SK-N-SH (cell line): ENCODE measurements around the gene PALLD. TPM values are rescaled to one million over a fixed set of nuclear protein-coding genes. Genes with fewer than 3 reads are reported as not detected.
A peak's percentile ranks its signal among the peaks of the same experiment; 100 is the strongest.

Source experiments
- CTCF ChIA-PET: fragments of 300-600, 350-600 bp; formaldehyde crosslinking; extraction: SDS; loops from one replicate; lab custom pipeline; 2021; lab: Yijun Ruan, JAX
- POLR2A ChIA-PET: fragments of 350-600 bp; sonication (Branson Sonifier 250); formaldehyde crosslinking; extraction: SDS; loops from one replicate; lab custom pipeline; 2020; ENCODE audit warnings: antibody characterized with exemption, inconsistent platforms; lab: Yijun Ruan, JAX
- DNase-seq: peaks from one replicate; pipeline ENCODE4 v3.0.0; 2012
- H2AFZ ChIP-seq: fragments of 200-600 bp; sonication (generic); 2 replicates; pipeline ENCODE4 v1.8.1; 2016; ENCODE audit warnings: antibody characterized with exemption, mild to moderate bottlenecking, low read depth
- H3F3A ChIP-seq: fragments of 200-600 bp; sonication (generic); replicated peaks from 2 replicates; pipeline ENCODE3; 2016; ENCODE audit warnings: antibody characterized with exemption, mild to moderate bottlenecking; ENCODE audit not compliant: insufficient read depth
- H3K27ac ChIP-seq, 2 experiments: fragments of 200-500 bp in 1 of 2; fragments of 200-600 bp in 1 of 2; sonication (Bioruptor generic) in 1 of 2; sonication (generic), shearing (Covaris generic) in 1 of 2; 2 replicates each; pipeline versions ENCODE4 v1.5.1 to v1.6.1; 2014 to 2016; ENCODE audit warnings: low read depth in 2 of 2, inconsistent platforms in 1 of 2, low read length in 1 of 2, mild to moderate bottlenecking in 1 of 2, mixed read lengths in 1 of 2
- H3K27me3 ChIP-seq: fragments of 200-600 bp; sonication (generic), shearing (Covaris generic); 2 replicates; pipeline ENCODE4 v1.6.1; 2016; ENCODE audit warnings: mixed run types; ENCODE audit not compliant: insufficient read depth
- H3K36me3 ChIP-seq, 2 experiments: fragments of 200-500 bp in 1 of 2; fragments of 200-600 bp in 1 of 2; sonication (Bioruptor generic) in 1 of 2; sonication (generic) in 1 of 2; replicated peaks in 1 of 2; 2 replicates each; pipeline versions ENCODE3 to v1.5.1; 2014 to 2016; ENCODE audit warnings: low read length in 1 of 2, mild to moderate bottlenecking in 1 of 2; ENCODE audit not compliant: insufficient read depth in 2 of 2, control insufficient read depth in 1 of 2
- H3K4me1 ChIP-seq, 2 experiments: fragments of 200-500 bp in 1 of 2; fragments of 200-600 bp in 1 of 2; sonication (Bioruptor generic) in 1 of 2; sonication (generic), shearing (Covaris generic) in 1 of 2; 2 replicates each; pipeline versions ENCODE4 v1.5.1 to v1.6.1; 2014 to 2016; ENCODE audit warnings: low read depth in 1 of 2, low read length in 1 of 2, mixed run types in 1 of 2; ENCODE audit not compliant: insufficient read depth in 2 of 2, control insufficient read depth in 1 of 2
- H3K4me2 ChIP-seq: fragments of 200-600 bp; sonication (generic), shearing (Covaris generic); 2 replicates; pipeline ENCODE4 v1.6.1; 2017; ENCODE audit warnings: mixed run types
- H3K4me3 ChIP-seq, 2 experiments: fragments of 200-500 bp in 1 of 2; fragments of 200-600 bp in 1 of 2; sonication (Bioruptor generic) in 1 of 2; sonication (generic), shearing (Covaris generic) in 1 of 2; 2 replicates each; pipeline versions ENCODE4 v1.5.1 to v1.8.1; 2014 to 2016; ENCODE audit warnings: low read depth in 2 of 2, inconsistent platforms in 1 of 2, low read length in 1 of 2, mild to moderate bottlenecking in 1 of 2, mixed read lengths in 1 of 2, moderate library complexity in 1 of 2
- H3K79me2 ChIP-seq: fragments of 200-600 bp; sonication (generic); 2 replicates; pipeline ENCODE4 v1.8.1; 2017; ENCODE audit warnings: mild to moderate bottlenecking; ENCODE audit not compliant: insufficient read depth
- H3K9ac ChIP-seq: fragments of 200-600 bp; sonication (generic); 2 replicates; pipeline ENCODE4 v1.6.1; 2017; ENCODE audit warnings: mixed run types
- H3K9me2 ChIP-seq: fragments of 200-600 bp; sonication (generic); 2 replicates; pipeline ENCODE4 v1.6.1; 2017; ENCODE audit warnings: mixed run types
- H3K9me3 ChIP-seq: fragments of 200-600 bp; sonication (generic); 2 replicates; pipeline ENCODE4 v1.6.1; 2017; ENCODE audit warnings: mixed run types, mild to moderate bottlenecking, moderate library complexity
- H4K20me1 ChIP-seq: fragments of 200-600 bp; sonication (generic); 2 replicates; pipeline ENCODE4 v1.6.1; 2017; ENCODE audit warnings: mild to moderate bottlenecking, mixed run types; ENCODE audit not compliant: insufficient read depth
- CTCF ChIP-seq: fragments of 200-600 bp; sonication (generic); IDR thresholded peaks from 2 replicates; pipeline ENCODE4 v1.6.1; 2017; ENCODE audit warnings: antibody characterized with exemption, mild to moderate bottlenecking, moderate library complexity
- ELF1 ChIP-seq: IDR thresholded peaks from 2 replicates; pipeline ENCODE4 v1.4.0; 2012
- EZH2phosphoT487 ChIP-seq: fragments of 200-600 bp; sonication (generic); IDR thresholded peaks from 2 replicates; pipeline ENCODE4 v1.6.1; 2017; ENCODE audit warnings: low read depth, mixed run types, mild to moderate bottlenecking, antibody characterized with exemption, moderate library complexity, borderline replicate concordance
- FOSL2 ChIP-seq: IDR thresholded peaks from 2 replicates; pipeline ENCODE4 v1.4.0; 2012; ENCODE audit warnings: low read depth, mild to moderate bottlenecking, moderate library complexity, borderline replicate concordance
- FOXJ3 ChIP-seq: sonication (generic); formaldehyde crosslinking; IDR thresholded peaks from 2 replicates; pipeline ENCODE4 v1.5.1; 2020; ENCODE audit warnings: mild to moderate bottlenecking, missing genetic modification reagents
- FOXM1 ChIP-seq: IDR thresholded peaks from 2 replicates; pipeline ENCODE4 v1.4.0; 2012; ENCODE audit warnings: low read depth, mild to moderate bottlenecking
- GATA2 ChIP-seq: sonication (generic); formaldehyde crosslinking; IDR thresholded peaks from 2 replicates; pipeline ENCODE4 v1.5.0; 2020; ENCODE audit warnings: mild to moderate bottlenecking, missing genetic modification reagents
- JUND ChIP-seq: IDR thresholded peaks from 2 replicates; pipeline ENCODE4 v1.4.0; 2012
- MAX ChIP-seq: IDR thresholded peaks from 2 replicates; pipeline ENCODE4 v1.4.0; 2012; ENCODE audit warnings: low read depth
- MXI1 ChIP-seq: IDR thresholded peaks from 2 replicates; pipeline ENCODE4 v1.6.1; 2012; ENCODE audit warnings: mild to moderate bottlenecking, low read depth, low read length, improper control_type of control experiment
- NFIC ChIP-seq: IDR thresholded peaks from 2 replicates; pipeline ENCODE4 v1.4.0; 2012; ENCODE audit warnings: borderline replicate concordance
- POLR2AphosphoS5 ChIP-seq: IDR thresholded peaks from 2 replicates; pipeline ENCODE4 v1.6.1; 2012; ENCODE audit warnings: low read depth, low read length
- SIN3A ChIP-seq: IDR thresholded peaks from 2 replicates; pipeline ENCODE4 v1.6.1; 2012; ENCODE audit warnings: low read depth, mild to moderate bottlenecking, low read length, moderate library complexity, borderline replicate concordance
- TEAD4 ChIP-seq: IDR thresholded peaks from 2 replicates; pipeline ENCODE4 v1.4.0; 2012; ENCODE audit warnings: mild to moderate bottlenecking, borderline replicate concordance; ENCODE audit not compliant: insufficient read depth
- USF1 ChIP-seq: IDR thresholded peaks from 2 replicates; pipeline ENCODE4 v1.4.0; 2012; ENCODE audit warnings: low read depth, borderline replicate concordance
- ZBTB33 ChIP-seq: IDR thresholded peaks from 2 replicates; pipeline ENCODE4 v1.4.0; 2012; ENCODE audit warnings: low read depth, borderline replicate concordance
- WGBS: methylation state at CpG from one replicate; pipeline ENCODE4 v1.1.6; 2017; ENCODE audit warnings: low lambda C conversion rate; 5-methylcytosine and 5-hydroxymethylcytosine counted together
- polyA plus RNA-seq, 3 experiments: library from polyadenylated mRNA; depleted of rRNA; stranded (reverse); fragments of >200 nt; gene quantifications; 2 replicates each; pipeline ENCODE4 v1.2.3, GENCODE V29; 2012
- TF ChIP-seq, protein P1 (sequence below): IDR thresholded peaks from 2 replicates; pipeline ENCODE4; 2012

PALLD gene
- polyA plus RNA-seq, 1 of the 3 experiments (the other 2 are of a cell fraction), result 33.0 TPM

- ChIA-PET POLR2A (no interaction called here), CTCF (interaction anchor here (1.3 kb wide), 1 partner anchor 444 kb away, joined by 3 read pairs; no protein-coding TSS in a partner anchor)
- no peak overlapping the region for H3K9ac ChIP-seq
- peaks cover 13 to 25% of the 10 kb centered on the region in 2 experiments; a peak in 3 of 4 replicates for H3K4me1 ChIP-seq
- H3K9me3 ChIP-seq, result no peaks in the 10 kb centered on the region
- TF ChIP-seq POLR2AphosphoS5, result no peak
- TF ChIP-seq, protein P1, sequence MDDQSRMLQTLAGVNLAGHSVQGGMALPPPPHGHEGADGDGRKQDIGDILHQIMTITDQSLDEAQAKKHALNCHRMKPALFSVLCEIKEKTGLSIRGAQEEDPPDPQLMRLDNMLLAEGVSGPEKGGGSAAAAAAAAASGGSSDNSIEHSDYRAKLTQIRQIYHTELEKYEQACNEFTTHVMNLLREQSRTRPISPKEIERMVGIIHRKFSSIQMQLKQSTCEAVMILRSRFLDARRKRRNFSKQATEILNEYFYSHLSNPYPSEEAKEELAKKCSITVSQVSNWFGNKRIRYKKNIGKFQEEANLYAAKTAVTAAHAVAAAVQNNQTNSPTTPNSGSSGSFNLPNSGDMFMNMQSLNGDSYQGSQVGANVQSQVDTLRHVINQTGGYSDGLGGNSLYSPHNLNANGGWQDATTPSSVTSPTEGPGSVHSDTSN, result 0 out of 2 replicates have a peak, but pooled peaks have one; percentile 29
- no peak for TF ChIP-seq CTCF
- TF ChIP-seq MAX, result no peak
- TF ChIP-seq, all 33 proteins: peak for 1
- Histone ChIP-seq H3K4me3 (no peak overlapping the region), H3F3A (peaks cover 37% of the 10 kb centered on the region), H3K27ac (no peak overlapping the region), H3K9me2 (no peaks in the 10 kb centered on the region), H3K36me3 (no peaks in the 10 kb centered on the region), H3K27me3 (no peaks in the 10 kb centered on the region), H2AFZ (no peak overlapping the region), H4K20me1 (no peaks in the 10 kb centered on the region), H3K4me2 (peak overlapping the region; percentile 80; the same call in 1 of the 2 replicates), H3K79me2 (peaks cover 30% of the 10 kb centered on the region; the same call in 1 of the 2 replicates)
- no peak for DNase-seq
- 95% methylated on average over 3 of the region's 3 CpGs for WGBS
Observed at GRCh38 chr4:168478868-168479267, 18.0 kb upstream of the PALLD start.

GRCh38 chr4:168480931-168481611, 15.8 kb upstream of the PALLD start:
- POLR2A ChIA-PET, result no interaction called here
- no peaks in the 10 kb centered on the region for H4K20me1 ChIP-seq
- peak overlapping the region; percentile 61 to 80 for H3K4me3 ChIP-seq
- H3K27me3 ChIP-seq, result no peaks in the 10 kb centered on the region
- WGBS, result 12% methylated on average over 7 of the region's 7 CpGs
- no peaks in the 10 kb centered on the region for H3K36me3 ChIP-seq
- peak; percentile 10 for DNase-seq
- peaks cover 4 to 14% of the 10 kb centered on the region in 2 experiments; a peak in 3 of 4 replicates for H3K4me1 ChIP-seq
- H3K79me2 ChIP-seq, result peaks cover 19% of the 10 kb centered on the region; the same call in 1 of the 2 replicates
- peak overlapping the region; percentile 84 for H3K9ac ChIP-seq
- CTCF ChIA-PET, result interaction anchor here (0.6 to 1.2 kb wide), 2 partner anchors 14 to 214 kb away, joined by 3 to 4 read pairs; no protein-coding TSS in a partner anchor
- peaks cover 29% of the 10 kb centered on the region for H3F3A ChIP-seq
- no peaks in the 10 kb centered on the region for H3K9me3 ChIP-seq
- no peaks in the 10 kb centered on the region for H3K9me2 ChIP-seq
- peak overlapping the region; percentile 83 for H2AFZ ChIP-seq
- H3K4me2 ChIP-seq, result peak overlapping the region; percentile 80
- H3K27ac ChIP-seq, result peak overlapping the region; percentile 94 to 95
- TF ChIP-seq CTCF, result no peak
- peak; percentile 60; the same call in 1 of the 2 replicates for TF ChIP-seq ELF1
- TF ChIP-seq POLR2AphosphoS5, result no peak; the same call in 1 of the 2 replicates
- no peak for TF ChIP-seq SIN3A
- TF ChIP-seq JUND, result peak; percentile 83
- TF ChIP-seq GATA2 (CRISPR knock-in tag), result no peak
- no peak for TF ChIP-seq FOXM1
- no peak for TF ChIP-seq ZBTB33
- TF ChIP-seq FOXJ3 (CRISPR knock-in tag), result no peak
- TF ChIP-seq MXI1, result no peak
- TF ChIP-seq NFIC, result 0 out of 2 replicates have a peak, but pooled peaks have one; percentile 25
- peak; percentile 91 for TF ChIP-seq FOSL2
- no peak for TF ChIP-seq EZH2phosphoT487
- TF ChIP-seq USF1, result no peak
- TF ChIP-seq TEAD4, result no peak; the same call in 1 of the 2 replicates
